IMR-90 (cell line): ENCODE results near the gene PARD3. TPM values are rescaled to one million over a fixed set of nuclear protein-coding genes. Genes with fewer than 3 reads are reported as not detected.

Experiments used
- CEBPB ChIP-seq: IDR thresholded peaks from 2 replicates; pipeline ENCODE4 v1.6.1; 2012; ENCODE audit warnings: low read depth, low read length, improper control_type of control experiment
- ELK1 ChIP-seq: fragments of 150-350 bp; IDR thresholded peaks from 2 replicates; pipeline ENCODE4 v1.6.1; 2016; ENCODE audit warnings: low read depth, mild to moderate bottlenecking, low read length, moderate library complexity, borderline replicate concordance
- MAZ ChIP-seq: IDR thresholded peaks from 2 replicates; pipeline ENCODE4 v1.6.1; 2012; ENCODE audit warnings: low read depth, mild to moderate bottlenecking, low read length, improper control_type of control experiment, moderate library complexity, borderline replicate concordance
- RCOR1 ChIP-seq: IDR thresholded peaks from 2 replicates; pipeline ENCODE4 v1.6.1; 2012; ENCODE audit warnings: mild to moderate bottlenecking, low read length, improper control_type of control experiment; ENCODE audit not compliant: insufficient replicate concordance
- SMC3 ChIP-seq: fragments of 150-350 bp; IDR thresholded peaks from 2 replicates; pipeline ENCODE4 v1.6.1; 2016; ENCODE audit warnings: low read depth, mild to moderate bottlenecking, antibody characterized with exemption, low read length, moderate library complexity
- polyA plus RNA-seq, 3 experiments: library from polyadenylated mRNA; depleted of rRNA; stranded (reverse); fragments of >200 nt; gene quantifications; 2 replicates each; pipeline ENCODE4 v1.2.3, GENCODE V29; 2012; ENCODE audit warnings: low replicate concordance in 1 of 3
- total RNA-seq: library from RNA; depleted of rRNA; stranded (reverse); fragments of >200 nt; gene quantifications from 2 replicates; pipeline ENCODE4 v1.2.3, GENCODE V29; 2012
- TF ChIP-seq, protein P1 (sequence below): fragments of 150-350 bp; IDR thresholded peaks from 2 replicates; pipeline ENCODE4 v1.6.1; 2017; ENCODE audit warnings: mild to moderate bottlenecking, antibody characterized with exemption, low read length, low read depth

The PARD3 gene
- total and polyA plus RNA-seq, 2 of the 4 experiments (the other 2 are of a cell fraction) = 14.6 to 37.5 TPM

- no peak for TF ChIP-seq ELK1
- TF ChIP-seq CEBPB = no peak
- no peak for TF ChIP-seq SMC3
- TF ChIP-seq, protein P1, sequence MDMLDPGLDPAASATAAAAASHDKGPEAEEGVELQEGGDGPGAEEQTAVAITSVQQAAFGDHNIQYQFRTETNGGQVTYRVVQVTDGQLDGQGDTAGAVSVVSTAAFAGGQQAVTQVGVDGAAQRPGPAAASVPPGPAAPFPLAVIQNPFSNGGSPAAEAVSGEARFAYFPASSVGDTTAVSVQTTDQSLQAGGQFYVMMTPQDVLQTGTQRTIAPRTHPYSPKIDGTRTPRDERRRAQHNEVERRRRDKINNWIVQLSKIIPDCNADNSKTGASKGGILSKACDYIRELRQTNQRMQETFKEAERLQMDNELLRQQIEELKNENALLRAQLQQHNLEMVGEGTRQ = no peak
- TF ChIP-seq MAZ = no peak
- no peak for TF ChIP-seq RCOR1
These were observed 167.9 kb downstream of the PARD3 start (continued) for GRCh38 chr10:34647160-34647559.
